Measurements from ENCODE around the gene USP7. TPM values are rescaled to one million over a fixed set of nuclear protein-coding genes. Genes with fewer than 3 reads are reported as not detected.

Gene USP7
- total and polyA plus RNA-seq, 2 donors from 2014 or later: 26.7 to 92.0 TPM

GRCh38 chr16:9002042-9002441 lies 38.3 kb upstream of the USP7 start:
- H3K27me3 ChIP-seq (ENCODE audit: control insufficient read depth, insufficient read depth, low read length): no peaks in the 10 kb centered on the region
- intact Hi-C loops (cut with DNase I): no loop called here
- TF ChIP-seq, protein P1, sequence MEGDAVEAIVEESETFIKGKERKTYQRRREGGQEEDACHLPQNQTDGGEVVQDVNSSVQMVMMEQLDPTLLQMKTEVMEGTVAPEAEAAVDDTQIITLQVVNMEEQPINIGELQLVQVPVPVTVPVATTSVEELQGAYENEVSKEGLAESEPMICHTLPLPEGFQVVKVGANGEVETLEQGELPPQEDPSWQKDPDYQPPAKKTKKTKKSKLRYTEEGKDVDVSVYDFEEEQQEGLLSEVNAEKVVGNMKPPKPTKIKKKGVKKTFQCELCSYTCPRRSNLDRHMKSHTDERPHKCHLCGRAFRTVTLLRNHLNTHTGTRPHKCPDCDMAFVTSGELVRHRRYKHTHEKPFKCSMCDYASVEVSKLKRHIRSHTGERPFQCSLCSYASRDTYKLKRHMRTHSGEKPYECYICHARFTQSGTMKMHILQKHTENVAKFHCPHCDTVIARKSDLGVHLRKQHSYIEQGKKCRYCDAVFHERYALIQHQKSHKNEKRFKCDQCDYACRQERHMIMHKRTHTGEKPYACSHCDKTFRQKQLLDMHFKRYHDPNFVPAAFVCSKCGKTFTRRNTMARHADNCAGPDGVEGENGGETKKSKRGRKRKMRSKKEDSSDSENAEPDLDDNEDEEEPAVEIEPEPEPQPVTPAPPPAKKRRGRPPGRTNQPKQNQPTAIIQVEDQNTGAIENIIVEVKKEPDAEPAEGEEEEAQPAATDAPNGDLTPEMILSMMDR (IDR thresholded peaks at IDR 0.05; ENCODE audit: borderline replicate concordance, extremely low read depth, insufficient read depth): no peak
- H3K27ac ChIP-seq (ENCODE audit: low read depth in 2 of 2, low read length in 2 of 2): no peak overlapping the region
- H3K9me3 ChIP-seq (ENCODE audit: control insufficient read depth in 2 of 3, insufficient read depth in 1 of 3, low read length in 3 of 3): no peaks in the 10 kb centered on the region
- H3K4me1 ChIP-seq (ENCODE audit: control insufficient read depth in 2 of 3, insufficient read depth in 2 of 3, low read depth in 1 of 3, low read length in 3 of 3): no peaks in the 10 kb centered on the region
- DNase-seq (no peak), FAIRE-seq (no peak)
- no peak overlapping the region for H3K9ac ChIP-seq (ENCODE audit: low read length in 3 of 3)
- H3K4me3 ChIP-seq (ENCODE audit: low read length in 3 of 3): no peak overlapping the region
- H3K36me3 ChIP-seq (ENCODE audit: control insufficient read depth in 2 of 3, insufficient read depth in 3 of 3, low read length in 3 of 3): no peaks in the 10 kb centered on the region

DNA sequence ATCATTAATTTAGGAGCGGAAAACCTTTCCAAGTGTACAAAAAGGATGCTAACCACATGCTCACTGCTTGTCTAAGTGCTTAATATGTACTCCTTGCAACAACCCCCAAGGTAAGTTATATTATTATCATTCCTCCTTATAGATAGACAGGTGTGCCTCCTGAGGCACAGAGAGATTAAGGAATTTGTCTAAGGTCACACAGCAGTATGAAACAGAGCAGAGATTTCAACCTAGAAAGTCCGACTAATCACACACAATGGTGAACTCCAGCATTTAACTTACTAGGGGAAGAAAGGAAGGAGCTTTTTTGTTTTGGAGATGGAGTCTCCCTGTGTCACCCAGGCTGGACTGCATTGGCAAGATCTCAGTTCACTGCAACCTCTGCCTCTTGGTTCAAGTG lies 37.0 kb upstream of the USP7 start:
- DNase-seq: no peak
- no peak overlapping the region for H3K9ac ChIP-seq (ENCODE audit: low read length in 3 of 3)
- no peak for FAIRE-seq
- H3K27ac ChIP-seq (ENCODE audit: low read depth in 2 of 2, low read length in 2 of 2): no peak overlapping the region
- no peaks in the 10 kb centered on the region for H3K27me3 ChIP-seq (ENCODE audit: control insufficient read depth, insufficient read depth, low read length)
- no peaks in the 10 kb centered on the region for H3K9me3 ChIP-seq (ENCODE audit: control insufficient read depth in 2 of 3, insufficient read depth in 1 of 3, low read length in 3 of 3)
- H3K4me1 ChIP-seq (ENCODE audit: control insufficient read depth in 2 of 3, insufficient read depth in 2 of 3, low read depth in 1 of 3, low read length in 3 of 3): no peaks in the 10 kb centered on the region
- H3K36me3 ChIP-seq (ENCODE audit: control insufficient read depth in 2 of 3, insufficient read depth in 3 of 3, low read length in 3 of 3): no peaks in the 10 kb centered on the region
- TF ChIP-seq, protein P1 (IDR thresholded peaks at IDR 0.05; ENCODE audit: borderline replicate concordance, extremely low read depth, insufficient read depth): no peak
- intact Hi-C loops (cut with DNase I): no loop called here
- no peak overlapping the region for H3K4me3 ChIP-seq (ENCODE audit: low read length in 3 of 3)

- H3K4me1 ChIP-seq (ENCODE audit: control insufficient read depth in 2 of 3, insufficient read depth in 2 of 3, low read depth in 1 of 3, low read length in 3 of 3): no peaks in the 10 kb centered on the region
These were observed 36.1 kb upstream of the USP7 start for GRCh38 chr16:8999800-9000199.

More at GRCh38 chr16:8999800-9000199, 36.1 kb upstream of the USP7 start:
- TF ChIP-seq, protein P1 (IDR thresholded peaks at IDR 0.05; ENCODE audit: borderline replicate concordance, extremely low read depth, insufficient read depth): no peak
- Histone ChIP-seq H3K27me3 (ENCODE audit: control insufficient read depth, insufficient read depth, low read length) (no peaks in the 10 kb centered on the region), H3K9me3 (ENCODE audit: control insufficient read depth in 2 of 3, insufficient read depth in 1 of 3, low read length in 3 of 3) (no peaks in the 10 kb centered on the region), H3K36me3 (ENCODE audit: control insufficient read depth in 2 of 3, insufficient read depth in 3 of 3, low read length in 3 of 3) (no peaks in the 10 kb centered on the region), H3K4me3 (ENCODE audit: low read length in 3 of 3) (no peak overlapping the region), H3K27ac (ENCODE audit: low read depth in 2 of 2, low read length in 2 of 2) (no peak overlapping the region), H3K9ac (ENCODE audit: low read length in 3 of 3) (no peak overlapping the region)
- FAIRE-seq (no peak), DNase-seq (no peak)
- intact Hi-C loops (cut with DNase I): no loop called here
